Measurements from ENCODE around the gene AKAP17A.

GRCh38 chrX:1610736-1611135 is 19.3 kb downstream of the AKAP17A start:
- TF ChIP-seq CTCF (IDR thresholded peaks at IDR 0.05; ENCODE audit: poor library complexity), result no peak
- TF ChIP-seq EZH2 (IDR thresholded peaks at IDR 0.05; ENCODE audit: borderline replicate concordance), result no peak
- no peak for TF ChIP-seq EZH2phosphoT487 (IDR thresholded peaks at IDR 0.05; ENCODE audit: low read depth, severe bottlenecking, unreplicated experiment)

Measured in hepatocyte (in vitro differentiated cells).